Stimulated activated naive CD8-positive, alpha-beta T cell treated with anti-CD3 and anti-CD28 coated beads, Interleukin-15, amount 100 ng/mL, for 72 hours (primary cell): ENCODE data around the gene DBNL.

ENCODE experiments used
- ATAC-seq: fragments of 150-1000 bp; cut with Tn5 transposase; 2 replicates; pipeline ENCODE4 v1.10.0; 2021; ENCODE audit warnings: mild to moderate bottlenecking, moderate library complexity
- DNase-seq, 2 donors: peaks; one replicate each; pipeline ENCODE4 v3.0.0; 2021 to 2022
- H3K27ac Mint-ChIP-seq, 2 donors: one replicate each; pipeline ENCODE4 v1.8.0; 2022; ENCODE audit warnings: mild to moderate bottlenecking in 2 of 2, mixed read lengths in 2 of 2, moderate library complexity in 2 of 2
- H3K27me3 Mint-ChIP-seq: one replicate; pipeline ENCODE4 v1.8.0; 2022; ENCODE audit warnings: mixed read lengths
- H3K4me1 Mint-ChIP-seq: one replicate; pipeline ENCODE4 v1.8.0; 2022; ENCODE audit warnings: mild to moderate bottlenecking, mixed read lengths
- H3K4me3 Mint-ChIP-seq, 2 donors: one replicate each; pipeline ENCODE4 v1.8.0; 2022; ENCODE audit warnings: mild to moderate bottlenecking in 2 of 2, mixed read lengths in 2 of 2, moderate library complexity in 1 of 2
- H3K9me3 Mint-ChIP-seq, 2 donors: one replicate each; pipeline ENCODE4 v1.8.0; 2022; ENCODE audit warnings: mixed read lengths in 2 of 2

The DBNL gene

GRCh38 chr7:44104860-44105771 lies 60.6 kb downstream of the DBNL start:
- H3K27ac Mint-ChIP-seq: peak overlapping the region; percentile 74 to 90
- H3K4me3 Mint-ChIP-seq: peak overlapping the region; percentile 77 to 79

DNA sequence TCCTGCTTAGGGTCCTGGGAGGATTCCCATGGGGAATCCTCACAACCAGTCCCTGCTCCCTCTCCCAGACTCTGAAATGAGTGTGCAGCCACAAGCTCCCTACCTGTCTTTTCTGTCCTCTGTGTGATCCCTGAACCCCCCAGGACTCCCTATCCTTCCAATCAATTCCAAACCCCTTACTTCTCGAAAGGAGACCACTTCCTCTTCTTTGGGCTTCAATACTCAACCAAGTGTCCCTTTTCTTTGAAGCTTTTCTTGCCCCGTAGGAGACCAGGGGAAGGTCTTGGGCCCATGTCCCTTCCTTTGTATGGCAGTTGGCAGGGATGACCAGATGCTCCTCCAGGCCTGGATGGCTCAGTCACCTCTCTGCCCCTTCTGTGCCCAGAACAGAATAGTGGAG lies 61.3 kb downstream of the DBNL start:
- peaks cover 38% of the 10 kb centered on the region for H3K4me1 Mint-ChIP-seq
- peak overlapping the region; percentile 77 to 79 for H3K4me3 Mint-ChIP-seq
- H3K27ac Mint-ChIP-seq: peak overlapping the region; percentile 69 to 90
- H3K9me3 Mint-ChIP-seq: no peaks in the 10 kb centered on the region
- ATAC-seq: no peak
- H3K27me3 Mint-ChIP-seq: peaks cover 16% of the 10 kb centered on the region
- DNase-seq: no peak

More at GRCh38 chr7:44104860-44105771, 60.6 kb downstream of the DBNL start:
- ATAC-seq (peak; percentile 41), DNase-seq (peak in 1 of 2 donors; percentile 27)
- Mint-ChIP-seq H3K27me3 (peaks cover 16% of the 10 kb centered on the region), H3K9me3 (no peaks in the 10 kb centered on the region), H3K4me1 (peaks cover 38% of the 10 kb centered on the region)

DNA sequence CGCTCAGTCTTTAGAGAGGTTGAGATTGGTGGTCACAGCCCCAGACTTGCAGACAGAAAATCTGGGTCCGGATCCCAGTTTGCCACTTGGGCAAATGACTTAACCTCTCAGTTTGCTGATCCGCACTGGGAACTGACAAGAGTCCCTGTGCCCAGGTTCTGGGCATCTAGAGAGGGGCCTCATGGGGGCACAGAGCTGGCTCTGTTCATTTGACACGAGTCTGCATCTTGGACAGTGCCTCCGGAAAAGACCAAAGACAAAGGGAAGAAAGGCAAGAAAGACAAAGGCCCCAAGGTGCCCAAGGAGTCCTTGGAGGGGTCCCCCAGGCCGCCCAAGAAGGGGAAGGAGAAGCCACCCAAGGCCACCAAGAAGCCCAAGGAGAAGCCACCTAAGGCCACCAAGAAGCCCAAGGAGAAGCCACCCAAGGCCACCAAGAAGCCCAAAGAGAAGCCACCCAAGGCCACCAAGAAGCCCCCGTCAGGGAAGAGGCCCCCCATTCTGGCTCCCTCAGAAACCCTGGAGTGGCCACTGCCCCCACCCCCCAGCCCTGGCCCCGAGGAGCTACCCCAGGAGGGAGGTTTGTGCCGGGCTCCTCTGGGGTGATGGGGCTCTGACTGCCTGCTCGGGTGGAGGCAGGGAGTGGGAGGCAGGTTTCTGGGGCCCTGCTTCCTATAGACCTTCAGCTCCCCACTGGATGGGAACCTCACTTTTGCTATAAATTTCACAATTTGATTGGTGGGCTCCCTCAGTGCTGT lies 62.0 kb downstream of the DBNL start:
- Mint-ChIP-seq H3K27ac (peak overlapping the region in 1 of 2 donors; percentile 27), H3K9me3 (no peaks in the 10 kb centered on the region), H3K4me1 (peaks cover 38% of the 10 kb centered on the region), H3K27me3 (peaks cover 16% of the 10 kb centered on the region), H3K4me3 (peak overlapping the region in 1 of 2 donors; percentile 79)
- ATAC-seq (no peak), DNase-seq (no peak)

DNA sequence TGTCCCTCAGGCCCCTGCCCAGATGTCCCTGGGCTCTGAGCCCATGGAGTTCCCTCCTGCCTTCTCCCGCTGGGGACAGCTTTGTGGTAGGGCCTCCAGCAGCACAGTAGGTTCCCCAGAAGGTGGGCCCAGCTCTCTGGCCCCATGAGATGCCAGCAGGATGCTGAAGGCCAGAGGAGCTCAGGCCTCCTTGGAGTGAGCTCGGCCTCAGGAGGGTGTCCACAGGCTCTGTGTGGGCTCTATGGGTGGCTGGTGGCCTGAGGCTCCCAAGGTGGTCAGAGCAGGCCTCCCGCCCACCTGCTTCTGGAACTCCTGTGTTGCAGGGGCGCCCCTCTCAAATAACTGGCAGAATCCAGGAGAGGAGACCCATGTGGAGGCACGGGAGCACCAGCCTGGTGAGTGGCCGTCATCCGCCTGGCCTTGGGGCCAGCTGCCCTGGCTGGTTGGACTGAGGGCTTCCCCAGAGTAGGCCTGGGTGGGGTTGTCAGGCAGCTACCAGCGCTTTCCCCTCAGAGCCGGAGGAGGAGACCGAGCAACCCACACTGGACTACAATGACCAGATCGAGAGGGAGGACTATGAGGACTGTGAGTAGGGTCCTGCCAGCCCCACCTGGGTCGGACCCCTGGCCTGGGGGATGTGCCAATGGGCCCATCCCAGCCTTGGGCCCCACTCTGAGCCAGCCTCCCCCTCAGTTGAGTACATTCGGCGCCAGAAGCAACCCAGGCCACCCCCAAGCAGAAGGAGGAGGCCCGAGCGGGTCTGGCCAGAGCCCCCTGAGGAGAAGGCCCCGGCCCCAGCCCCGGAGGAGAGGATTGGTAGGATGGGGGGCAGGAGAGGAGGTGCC lies 62.8 kb downstream of the DBNL start:
- peaks cover 36% of the 10 kb centered on the region for H3K4me1 Mint-ChIP-seq
- DNase-seq: no peak
- peak overlapping the region in 1 of 2 donors; percentile 74 for H3K27ac Mint-ChIP-seq
- peaks cover 13% of the 10 kb centered on the region for H3K27me3 Mint-ChIP-seq
- ATAC-seq: no peak
- H3K9me3 Mint-ChIP-seq: no peaks in the 10 kb centered on the region
- no peak overlapping the region for H3K4me3 Mint-ChIP-seq

DNA sequence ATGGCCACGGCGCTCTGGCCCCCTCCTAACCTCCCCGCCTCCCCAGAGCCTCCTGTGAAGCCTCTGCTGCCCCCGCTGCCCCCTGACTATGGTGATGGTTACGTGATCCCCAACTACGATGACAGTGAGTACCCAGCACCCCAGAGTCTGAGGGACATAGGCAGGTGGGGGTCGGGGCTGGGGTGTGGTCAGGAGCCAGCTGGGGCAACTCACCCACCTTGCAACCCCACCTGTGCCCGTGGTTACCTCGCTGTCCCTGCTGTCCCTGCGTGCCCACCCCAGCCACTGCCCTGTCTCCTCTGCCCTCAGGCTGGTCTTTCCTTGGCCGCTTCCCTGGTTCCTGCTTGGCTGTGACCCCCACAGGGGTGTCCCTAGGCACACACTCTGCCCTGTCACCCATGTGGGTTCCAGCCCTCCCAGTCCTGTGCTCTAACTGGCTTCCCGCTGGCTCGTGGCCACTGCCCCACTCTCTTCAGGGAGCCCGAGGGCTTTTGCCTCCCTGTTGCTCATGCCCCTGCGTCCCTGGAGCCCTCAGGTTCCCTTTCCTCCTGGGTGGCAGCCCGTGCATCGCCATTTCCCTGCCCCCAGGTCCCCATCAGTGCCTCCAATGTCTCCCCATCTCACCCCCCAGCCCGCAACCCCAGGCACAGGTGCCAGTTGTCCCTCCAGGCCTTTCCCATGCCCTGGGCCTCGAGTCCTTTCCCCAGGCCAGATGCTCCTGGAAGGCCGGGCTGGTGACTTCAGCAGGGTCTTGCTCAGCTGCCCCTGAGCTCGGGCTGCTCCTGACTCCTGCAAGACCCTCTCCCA lies 63.7 kb downstream of the DBNL start:
- Mint-ChIP-seq H3K4me3 (no peak overlapping the region), H3K27ac (peak overlapping the region in 1 of 2 donors; percentile 84), H3K9me3 (no peaks in the 10 kb centered on the region), H3K27me3 (peaks cover 5% of the 10 kb centered on the region), H3K4me1 (peaks cover 32% of the 10 kb centered on the region)
- DNase-seq (no peak), ATAC-seq (no peak)

DNA sequence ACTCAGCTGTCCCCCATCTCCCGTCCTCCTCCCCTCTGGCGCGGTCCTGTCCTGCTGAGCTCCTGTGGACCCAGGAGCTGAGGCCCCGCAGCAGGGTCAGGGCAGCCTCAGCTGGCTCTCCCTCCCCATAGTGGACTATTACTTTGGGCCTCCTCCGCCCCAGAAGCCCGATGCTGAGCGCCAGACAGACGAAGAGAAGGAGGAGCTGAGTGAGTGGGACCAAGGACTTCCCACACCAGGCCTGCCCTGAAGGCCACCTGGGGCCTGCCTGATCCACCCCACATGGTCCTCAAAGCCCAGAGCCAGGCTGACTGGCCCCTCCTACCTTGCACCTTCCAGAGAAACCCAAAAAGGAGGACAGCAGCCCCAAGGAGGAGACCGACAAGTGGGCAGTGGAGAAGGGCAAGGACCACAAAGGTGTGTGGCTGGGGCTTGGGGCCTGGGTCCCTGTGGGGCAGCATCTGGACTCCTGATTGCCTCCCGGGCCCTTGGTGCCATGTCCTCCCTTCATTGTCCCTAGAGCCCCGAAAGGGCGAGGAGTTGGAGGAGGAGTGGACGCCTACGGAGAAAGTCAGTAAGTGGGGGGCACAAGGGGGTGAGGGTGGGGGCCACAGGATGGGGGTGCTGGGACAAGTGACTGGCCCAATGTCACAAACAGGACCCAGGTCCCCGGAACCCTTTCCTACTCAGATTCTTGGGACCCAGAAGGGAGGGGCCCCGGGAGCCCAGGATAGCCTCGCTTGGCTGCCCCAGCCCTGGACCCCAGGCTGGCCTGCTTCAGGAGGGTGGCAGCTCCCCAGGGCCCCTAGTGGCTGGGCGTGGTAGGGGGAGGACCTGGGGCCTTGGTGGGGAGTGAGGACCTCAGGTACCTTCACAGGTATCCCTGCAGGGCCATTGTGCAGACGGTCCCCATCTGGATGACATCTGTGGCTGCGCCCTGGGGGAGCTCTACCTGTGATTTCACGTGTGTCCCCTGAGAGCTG lies 64.6 kb downstream of the DBNL start:
- ATAC-seq (peak; percentile 33), DNase-seq (no peak)
- peak overlapping the region in 1 of 2 donors; percentile 34 for H3K27ac Mint-ChIP-seq
- no peaks in the 10 kb centered on the region for H3K9me3 Mint-ChIP-seq
- peaks cover 27% of the 10 kb centered on the region for H3K4me1 Mint-ChIP-seq
- no peak overlapping the region for H3K4me3 Mint-ChIP-seq
- H3K27me3 Mint-ChIP-seq: no peaks in the 10 kb centered on the region

- Mint-ChIP-seq H3K4me3 (no peak overlapping the region), H3K4me1 (peaks cover 25% of the 10 kb centered on the region), H3K27me3 (no peaks in the 10 kb centered on the region), H3K27ac (no peak overlapping the region), H3K9me3 (no peaks in the 10 kb centered on the region)
- no peak for DNase-seq
- ATAC-seq: no peak
Measured at GRCh38 chr7:44109991-44110390, 65.5 kb downstream of the DBNL start.

GRCh38 chr7:44110719-44111635 lies 66.5 kb downstream of the DBNL start:
- DNase-seq (no peak), ATAC-seq (no peak)
- no peak overlapping the region for H3K4me3 Mint-ChIP-seq
- no peaks in the 10 kb centered on the region for H3K27me3 Mint-ChIP-seq
- no peak overlapping the region for H3K27ac Mint-ChIP-seq
- H3K9me3 Mint-ChIP-seq: no peaks in the 10 kb centered on the region
- H3K4me1 Mint-ChIP-seq: peaks cover 15% of the 10 kb centered on the region
